HUES48 (cell line): ENCODE measurements around the gene ECE1.
"Not testable (repeated sequence)": the region's sequence is repeated elsewhere in the genome, so short reads cannot be mapped to it uniquely, and the experiment has no call there.

Source experiments
- H3K27ac ChIP-seq: one replicate; pipeline ENCODE4 v1.7.0; 2013; ENCODE audit warnings: low read depth, low read length, inconsistent platforms
- H3K27me3 ChIP-seq: 2 replicates; pipeline ENCODE4 v1.6.1; 2013; ENCODE audit warnings: mild to moderate bottlenecking, low read length; ENCODE audit not compliant: control insufficient read depth, insufficient read depth
- H3K36me3 ChIP-seq: 2 replicates; pipeline ENCODE4 v1.6.1; 2013; ENCODE audit warnings: low read length; ENCODE audit not compliant: control insufficient read depth, insufficient read depth
- H3K4me1 ChIP-seq: 2 replicates; pipeline ENCODE4 v1.6.1; 2013; ENCODE audit warnings: mild to moderate bottlenecking, low read length; ENCODE audit not compliant: control insufficient read depth, insufficient read depth
- H3K4me3 ChIP-seq: 2 replicates; pipeline ENCODE4 v1.5.1; 2013; ENCODE audit warnings: mild to moderate bottlenecking, low read depth, low read length
- H3K9ac ChIP-seq: 2 replicates; pipeline ENCODE4 v1.6.1; 2013; ENCODE audit warnings: mild to moderate bottlenecking, low read depth, low read length, moderate library complexity
- H3K9me3 ChIP-seq: 2 replicates; pipeline ENCODE4 v1.6.1; 2013; ENCODE audit warnings: low read length; ENCODE audit not compliant: control insufficient read depth, insufficient read depth

ECE1 gene

GRCh38 chr1:21184276-21184675 is 106.0 kb downstream of the ECE1 start:
- no peaks in the 10 kb centered on the region for H3K9me3 ChIP-seq
- no peak overlapping the region for H3K9ac ChIP-seq
- no peaks in the 10 kb centered on the region for H3K4me1 ChIP-seq
- H3K4me3 ChIP-seq = no peak overlapping the region
- peaks cover 71% of the 10 kb centered on the region for H3K27me3 ChIP-seq
- H3K36me3 ChIP-seq = no peaks in the 10 kb centered on the region
- no peak overlapping the region for H3K27ac ChIP-seq

- H3K9ac ChIP-seq = no peak overlapping the region
- H3K9me3 ChIP-seq = no peaks in the 10 kb centered on the region
- H3K27me3 ChIP-seq = peaks cover 59% of the 10 kb centered on the region
- H3K4me3 ChIP-seq = no peak overlapping the region
- no peak overlapping the region for H3K27ac ChIP-seq
- no peaks in the 10 kb centered on the region for H3K36me3 ChIP-seq
- H3K4me1 ChIP-seq = 0 out of 2 replicates have a peak, but pooled peaks cover 1% of the 10 kb centered on the region
Observed at GRCh38 chr1:21182181-21182731, 108.0 kb downstream of the ECE1 start.

- peaks cover 15% of the 10 kb centered on the region for H3K4me1 ChIP-seq
- H3K36me3 ChIP-seq, H3K4me3 ChIP-seq, H3K27ac ChIP-seq, H3K9ac ChIP-seq, H3K9me3 ChIP-seq: not testable (repeated sequence)
- H3K27me3 ChIP-seq = peaks cover 27% of the 10 kb centered on the region
Observed at GRCh38 chr1:21178271-21178670, 112.0 kb downstream of the ECE1 start.

GRCh38 chr1:21176586-21177555 is 113.4 kb downstream of the ECE1 start, which contains the start of gene EIF4G3:
Gene EIF4G3 (minus strand): TSS chr1:21176897. CDS start chr1:21002742, 174,155 bp downstream.
- Histone ChIP-seq H3K4me3 (peak within 1 kb of the TSS; percentile 81), H3K9me3 (no peaks in the 10 kb centered on the region), H3K36me3 (no peaks in the 10 kb centered on the region), H3K4me1 (peaks cover 15% of the 10 kb centered on the region), H3K27me3 (peaks cover 16% of the 10 kb centered on the region), H3K9ac (peak within 1 kb of the TSS; percentile 76), H3K27ac (peak within 1 kb of the TSS; percentile 90)

- Histone ChIP-seq H3K27ac (peak overlapping the region; percentile 88), H3K36me3 (0 out of 2 replicates have a peak, but pooled peaks cover 2% of the 10 kb centered on the region), H3K9ac (peak overlapping the region; percentile 76)
Observed at GRCh38 chr1:21175670-21176581, 114.3 kb downstream of the ECE1 start.

GRCh38 chr1:21175324-21175669 is 115.0 kb downstream of the ECE1 start:
- no peaks in the 10 kb centered on the region for H3K9me3 ChIP-seq
- H3K4me3 ChIP-seq = peak overlapping the region; percentile 80
- H3K27ac ChIP-seq = peak overlapping the region; percentile 88
- H3K36me3 ChIP-seq = peaks cover 4% of the 10 kb centered on the region
- peak overlapping the region; percentile 76 for H3K9ac ChIP-seq
- peaks cover 15% of the 10 kb centered on the region for H3K4me1 ChIP-seq
- peaks cover 9% of the 10 kb centered on the region for H3K27me3 ChIP-seq

More at GRCh38 chr1:21175670-21176581, 114.3 kb downstream of the ECE1 start:
- peaks cover 11% of the 10 kb centered on the region for H3K27me3 ChIP-seq
- peak overlapping the region; percentile 80 for H3K4me3 ChIP-seq
- no peaks in the 10 kb centered on the region for H3K9me3 ChIP-seq
- H3K4me1 ChIP-seq = peaks cover 15% of the 10 kb centered on the region

- Histone ChIP-seq H3K27ac (no peak overlapping the region), H3K27me3 (peaks cover 9% of the 10 kb centered on the region), H3K9ac (peak overlapping the region; percentile 11; the same call in 1 of the 2 replicates), H3K36me3 (peaks cover 8% of the 10 kb centered on the region), H3K4me1 (peaks cover 15% of the 10 kb centered on the region), H3K4me3 (peak overlapping the region; percentile 80), H3K9me3 (no peaks in the 10 kb centered on the region)
Observed at GRCh38 chr1:21174654-21175323, 115.5 kb downstream of the ECE1 start.

GRCh38 chr1:21174230-21174629 is 116.0 kb downstream of the ECE1 start:
- H3K36me3 ChIP-seq = peaks cover 12% of the 10 kb centered on the region
- no peak overlapping the region for H3K27ac ChIP-seq
- peak overlapping the region; percentile 11; the same call in 1 of the 2 replicates for H3K9ac ChIP-seq
- H3K4me3 ChIP-seq = peak overlapping the region; percentile 80
- H3K4me1 ChIP-seq = peaks cover 15% of the 10 kb centered on the region
- no peaks in the 10 kb centered on the region for H3K9me3 ChIP-seq
- H3K27me3 ChIP-seq = peaks cover 9% of the 10 kb centered on the region

GRCh38 chr1:21173096-21173495 is 117.2 kb downstream of the ECE1 start:
- H3K9me3 ChIP-seq, H3K9ac ChIP-seq, H3K4me3 ChIP-seq, H3K27me3 ChIP-seq, H3K27ac ChIP-seq: not testable (repeated sequence)
- Histone ChIP-seq H3K36me3 (peaks cover 20% of the 10 kb centered on the region), H3K4me1 (peaks cover 15% of the 10 kb centered on the region)

GRCh38 chr1:21170837-21171236 is 119.4 kb downstream of the ECE1 start:
- H3K4me3 ChIP-seq, H3K9me3 ChIP-seq, H3K27me3 ChIP-seq, H3K27ac ChIP-seq, H3K9ac ChIP-seq: not testable (repeated sequence)
- Histone ChIP-seq H3K4me1 (peaks cover 12% of the 10 kb centered on the region), H3K36me3 (peaks cover 31% of the 10 kb centered on the region)
